Activated T-helper 1 cell treated with Interleukin-2 at 50 U/mL for 16 hours (primary cell): ENCODE measurements around the gene C4A.
"Not testable (repeated sequence)": the region's sequence is repeated elsewhere in the genome, so short reads cannot be mapped to it uniquely, and the experiment has no call there.

ENCODE experiments used
- DNase-seq: peaks from one replicate; pipeline ENCODE4 v3.0.0-alpha.2; 2020; ENCODE audit warnings: low read depth

C4A gene

DNA sequence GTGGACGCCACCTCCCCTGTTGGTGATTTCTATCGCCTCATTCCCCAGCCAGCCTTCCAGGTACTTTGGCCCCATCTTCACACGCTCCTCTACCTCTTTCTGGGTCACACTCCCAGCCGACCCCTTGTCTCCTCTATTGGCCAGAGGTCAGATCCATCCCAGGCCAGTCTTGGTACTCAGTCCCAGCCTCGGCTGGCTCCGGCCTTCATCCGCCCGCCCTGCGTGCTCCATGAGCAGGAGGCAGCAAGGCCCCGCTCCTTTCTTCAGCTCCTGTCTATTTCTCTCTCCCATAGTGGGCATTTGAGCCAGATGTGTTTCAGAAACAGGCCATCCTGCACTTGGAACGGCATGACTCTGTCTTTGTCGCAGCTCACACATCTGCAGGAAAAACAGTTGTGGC, 20.2 kb upstream of the C4A start:
- DNase-seq = no peak

GRCh38 chr6:31963921-31964320, 17.9 kb upstream of the C4A start:
- no peak for DNase-seq

DNA sequence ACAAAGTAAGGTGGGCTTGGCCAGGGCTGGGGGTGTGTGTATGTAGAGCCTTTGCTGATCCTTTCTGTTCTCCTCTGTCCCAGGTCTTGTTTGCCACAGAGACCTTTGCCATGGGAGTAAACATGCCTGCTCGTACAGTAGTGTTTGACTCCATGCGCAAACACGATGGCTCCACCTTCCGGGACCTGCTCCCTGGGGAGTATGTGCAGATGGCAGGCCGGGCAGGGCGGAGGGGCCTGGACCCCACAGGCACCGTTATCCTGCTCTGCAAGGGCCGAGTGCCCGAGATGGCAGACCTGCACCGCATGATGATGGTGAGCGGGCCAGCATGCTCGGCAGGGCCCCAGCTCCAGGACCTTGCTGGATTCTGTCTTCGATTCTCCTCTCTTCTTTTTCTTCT, 16.2 kb upstream of the C4A start:
- no peak for DNase-seq

- DNase-seq = no peak
These were observed 15.4 kb upstream of the C4A start for GRCh38 chr6:31966506-31966905.

DNA sequence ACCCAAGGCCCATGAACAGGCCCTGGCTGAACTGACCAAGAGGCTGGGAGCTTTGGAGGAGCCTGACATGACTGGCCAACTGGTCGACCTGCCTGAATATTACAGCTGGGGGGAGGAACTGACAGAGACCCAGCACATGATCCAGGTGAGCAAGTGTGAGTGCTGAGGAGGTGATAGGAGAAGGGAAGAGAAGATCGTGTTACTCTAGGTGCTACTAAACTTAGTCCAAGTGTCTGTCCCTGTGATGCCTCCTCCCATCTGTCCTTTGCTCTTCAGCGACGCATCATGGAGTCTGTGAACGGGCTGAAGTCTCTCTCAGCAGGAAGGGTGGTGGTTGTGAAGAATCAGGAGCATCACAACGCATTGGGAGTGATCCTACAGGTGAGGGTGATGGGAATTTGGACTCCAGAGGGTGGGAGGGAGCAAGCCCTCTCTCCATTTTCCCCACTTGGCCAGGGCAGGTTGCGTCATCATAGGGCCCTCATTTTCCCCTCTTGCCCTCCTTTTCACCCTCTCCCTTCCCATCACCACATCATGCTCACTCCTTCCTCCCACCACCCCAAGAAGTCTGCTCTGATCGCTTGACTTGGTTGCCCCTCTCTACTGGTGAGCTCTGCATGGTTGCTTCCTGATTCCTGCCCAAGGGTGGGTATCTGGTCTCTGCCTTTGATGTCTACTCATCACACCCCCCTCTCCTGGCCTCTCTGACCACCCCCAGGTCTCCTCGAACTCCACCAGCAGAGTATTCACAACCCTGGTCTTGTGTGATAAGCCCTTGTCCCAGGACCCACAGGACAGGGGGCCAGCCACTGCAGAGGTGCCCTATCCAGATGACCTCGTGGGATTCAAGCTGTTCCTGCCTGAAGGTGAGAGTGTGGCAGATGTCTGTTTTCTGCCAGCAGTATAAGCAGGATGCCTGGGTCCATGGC, 14.6 kb upstream of the C4A start:
- no peak for DNase-seq

- no peak for DNase-seq
These were observed 13.9 kb upstream of the C4A start for GRCh38 chr6:31967926-31968320.

GRCh38 chr6:31968326-31968725, 13.5 kb upstream of the C4A start:
- no peak for DNase-seq

DNA sequence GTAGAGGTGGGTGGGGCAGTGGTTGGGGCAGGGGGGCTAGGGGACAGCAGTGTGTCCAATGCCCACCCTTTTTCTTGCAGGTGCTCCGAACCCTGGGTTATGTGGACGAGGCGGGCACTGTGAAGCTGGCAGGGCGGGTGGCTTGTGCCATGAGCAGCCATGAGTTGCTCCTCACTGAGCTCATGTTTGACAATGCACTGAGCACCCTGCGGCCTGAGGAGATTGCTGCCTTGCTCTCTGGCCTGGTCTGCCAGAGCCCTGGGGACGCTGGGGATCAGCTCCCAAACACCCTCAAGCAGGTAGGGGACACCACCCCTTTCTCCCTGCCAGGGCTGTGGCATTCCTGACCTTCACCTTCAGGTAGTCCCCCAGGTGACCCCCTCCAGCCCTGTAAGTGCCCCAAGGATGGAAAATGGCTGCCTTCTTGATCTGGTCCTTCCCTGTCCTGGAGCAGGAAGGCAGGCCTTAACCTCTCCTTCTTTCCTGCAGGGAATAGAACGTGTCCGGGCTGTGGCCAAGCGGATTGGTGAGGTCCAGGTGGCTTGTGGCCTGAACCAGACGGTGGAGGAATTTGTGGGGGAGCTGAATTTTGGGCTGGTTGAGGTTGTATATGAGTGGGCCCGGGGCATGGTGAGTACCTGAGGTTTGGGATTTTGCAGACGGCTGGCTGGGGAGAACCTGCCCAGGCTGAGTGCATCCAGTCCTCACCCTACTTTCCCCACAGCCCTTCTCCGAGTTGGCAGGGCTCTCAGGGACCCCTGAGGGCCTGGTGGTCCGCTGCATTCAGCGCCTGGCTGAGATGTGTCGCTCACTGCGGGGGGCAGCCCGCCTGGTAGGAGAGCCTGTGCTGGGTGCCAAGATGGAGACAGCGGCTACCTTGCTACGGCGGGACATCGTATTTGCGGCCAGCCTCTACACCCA, 12.8 kb upstream of the C4A start:
- DNase-seq = no peak

GRCh38 chr6:31969712-31970603, 11.9 kb upstream of the C4A start:
- DNase-seq = no peak

- DNase-seq = no peak
These were observed 11.1 kb upstream of the C4A start for GRCh38 chr6:31970604-31971271.

GRCh38 chr6:31971279-31971992, 10.4 kb upstream of the C4A start:
- DNase-seq = no peak

DNA sequence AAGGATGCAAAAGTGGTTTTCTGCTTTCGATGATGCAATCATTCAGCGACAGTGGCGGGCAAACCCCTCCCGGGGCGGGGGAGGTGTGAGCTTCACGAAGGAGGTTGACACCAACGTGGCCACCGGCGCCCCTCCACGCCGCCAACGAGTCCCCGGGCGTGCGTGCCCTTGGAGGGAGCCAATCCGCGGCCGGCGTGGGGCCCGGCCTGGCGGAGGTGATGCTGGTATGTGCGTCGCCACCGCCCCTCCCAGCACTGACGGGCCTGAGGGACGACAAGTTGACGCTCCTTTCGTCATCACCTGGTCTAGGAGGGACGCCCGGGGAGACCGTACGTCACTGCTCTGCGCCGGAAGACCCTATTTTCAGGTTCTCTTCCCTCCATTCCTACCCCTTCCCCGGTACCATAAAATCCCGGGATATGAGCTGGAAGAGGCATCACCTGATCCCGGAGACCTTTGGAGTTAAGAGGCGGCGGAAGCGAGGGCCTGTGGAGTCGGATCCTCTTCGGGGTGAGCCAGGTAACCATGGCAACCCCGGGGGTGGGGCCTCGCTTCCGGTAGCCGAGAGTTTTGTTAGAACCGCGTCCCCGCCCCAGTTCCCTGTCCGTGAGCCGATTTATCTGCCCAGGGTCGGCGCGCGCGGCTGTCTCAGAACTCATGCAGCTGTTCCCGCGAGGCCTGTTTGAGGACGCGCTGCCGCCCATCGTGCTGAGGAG, 9.7 kb upstream of the C4A start, which contains the start of gene DXO:
DXO (minus strand) TSS at position 146 of the 716 bp plus-strand sequence. CDS start 463 bp downstream, outside the sequence.
- peak; percentile 94 for DNase-seq

GRCh38 chr6:31972709-31973350, 9.0 kb upstream of the C4A start:
- no peak for DNase-seq

DNA sequence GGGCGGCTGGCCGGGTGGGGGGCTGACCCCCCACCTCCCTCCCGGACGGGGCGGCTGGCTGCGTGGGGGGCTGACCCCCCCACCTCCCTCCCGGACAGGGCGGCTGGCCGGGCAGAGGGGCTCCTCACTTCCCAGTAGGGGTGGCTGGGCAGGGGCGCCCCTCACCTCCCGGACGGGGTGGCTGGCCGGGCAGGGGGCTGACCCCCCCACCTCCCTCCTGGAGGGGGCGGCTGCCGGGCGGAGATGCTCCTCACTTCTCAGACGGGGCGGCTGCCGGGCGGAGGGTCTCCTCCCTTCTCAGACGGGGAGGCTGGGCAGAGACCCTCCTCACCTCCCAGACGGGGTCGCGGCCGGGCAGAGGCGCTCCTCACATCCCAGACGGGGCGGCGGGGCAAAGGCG, 5.8 kb upstream of the C4A start:
- DNase-seq = not testable (repeated sequence)

DNA sequence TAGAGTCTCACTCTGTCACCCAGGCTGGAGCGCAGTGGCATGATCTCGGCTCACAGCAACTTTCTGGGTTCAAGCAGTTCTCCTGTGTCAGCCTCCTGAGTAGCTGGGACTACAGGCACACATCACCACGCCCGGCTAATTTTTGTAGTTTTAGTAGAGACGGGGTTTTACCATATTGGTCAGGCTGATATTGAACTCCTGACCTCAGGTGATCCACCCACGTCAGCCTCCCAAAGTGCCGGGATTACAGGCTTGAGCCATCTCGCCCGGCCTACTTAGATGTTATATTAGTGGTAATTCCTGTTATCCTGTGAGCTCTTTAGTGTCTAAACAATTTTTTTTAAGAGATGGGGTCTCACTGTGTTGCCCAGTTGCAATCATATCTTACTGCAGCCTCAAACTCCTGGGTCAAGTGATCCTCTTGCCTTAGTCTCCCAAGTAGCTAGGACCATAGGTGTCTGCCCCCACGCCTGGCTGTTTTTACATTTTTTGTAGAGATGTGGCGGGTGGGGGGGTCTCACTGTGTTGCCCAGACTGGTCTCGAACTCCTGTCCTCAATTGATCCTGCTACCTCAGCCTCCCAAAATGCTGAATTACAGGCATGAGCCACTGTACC, 3.9 kb upstream of the C4A start:
- DNase-seq = no peak

- no peak for DNase-seq
These were observed 3.0 kb upstream of the C4A start for GRCh38 chr6:31978831-31979230.

GRCh38 chr6:31979238-31979898, 2.5 kb upstream of the C4A start:
- DNase-seq = no peak

DNA sequence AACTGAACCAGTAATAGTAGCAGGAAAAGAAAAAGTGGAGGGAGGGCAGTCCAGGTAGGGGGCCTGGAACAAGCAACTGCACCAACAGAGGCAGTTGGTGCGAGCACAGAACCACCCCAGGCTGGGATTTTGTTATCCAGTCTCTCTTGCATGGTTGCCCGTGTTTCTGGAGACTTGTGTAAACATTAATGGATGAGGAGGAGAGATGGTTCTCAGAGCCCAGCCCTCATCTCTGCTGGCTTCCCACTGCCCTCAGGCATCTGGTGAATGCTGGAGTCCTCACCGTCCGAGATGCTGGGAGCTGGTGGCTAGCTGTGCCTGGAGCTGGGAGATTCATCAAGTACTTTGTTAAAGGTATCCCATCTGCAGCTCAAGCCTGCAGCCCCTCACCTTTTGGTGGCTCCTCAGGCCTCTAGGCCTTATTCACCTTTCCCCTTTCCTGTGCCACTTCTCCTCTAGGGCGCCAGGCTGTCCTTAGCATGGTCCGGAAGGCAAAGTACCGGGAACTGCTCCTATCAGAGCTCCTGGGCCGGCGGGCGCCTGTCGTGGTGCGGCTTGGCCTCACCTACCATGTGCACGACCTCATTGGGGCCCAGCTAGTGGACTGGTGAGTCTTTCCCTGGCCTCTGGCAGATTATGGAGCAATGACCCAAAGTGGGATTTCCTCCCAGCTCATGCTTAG, 1.5 kb upstream of the C4A start:
- not testable (repeated sequence) for DNase-seq
